Osteocyte (in vitro differentiated cells): ENCODE measurements around the gene TICAM1. TPM values are rescaled to one million over a fixed set of nuclear protein-coding genes. Genes with fewer than 3 reads are reported as not detected.

Experiments
- DNase-seq: peaks from one replicate; pipeline ENCODE4 v3.0.0; 2021; ENCODE audit warnings: mixed read lengths; ENCODE audit not compliant: unreplicated experiment; ENCODE audit errors: extremely low spot score
- H3K27ac Mint-ChIP-seq: one replicate; pipeline ENCODE4 v1.8.0; 2021; ENCODE audit warnings: mild to moderate bottlenecking, mixed read lengths; ENCODE audit not compliant: unreplicated experiment
- H3K27me3 Mint-ChIP-seq: one replicate; pipeline ENCODE4 v1.8.0; 2021; ENCODE audit warnings: mixed read lengths; ENCODE audit not compliant: unreplicated experiment
- H3K36me3 Mint-ChIP-seq: one replicate; pipeline ENCODE4 v1.8.0; 2021; ENCODE audit warnings: mixed read lengths; ENCODE audit not compliant: unreplicated experiment
- H3K4me1 Mint-ChIP-seq: one replicate; pipeline ENCODE4 v1.8.0; 2021; ENCODE audit warnings: mixed read lengths; ENCODE audit not compliant: unreplicated experiment
- H3K4me3 Mint-ChIP-seq: one replicate; pipeline ENCODE4 v1.8.0; 2021; ENCODE audit warnings: mild to moderate bottlenecking, moderate library complexity, mixed read lengths; ENCODE audit not compliant: unreplicated experiment
- H3K9me3 Mint-ChIP-seq: one replicate; pipeline ENCODE4 v1.8.0; 2021; ENCODE audit warnings: mixed read lengths; ENCODE audit not compliant: unreplicated experiment
- long read RNA-seq: library from polyadenylated mRNA; unstranded; transcript quantifications from one replicate; pipeline ENCODE4 v2.0.0, GENCODE V29; 2021
- total RNA-seq: library from RNA; stranded (reverse); gene quantifications from 2 replicates; pipeline ENCODE4 v1.2.1, GENCODE V29; 2021
- TF ChIP-seq, protein P1 (sequence below): fragments of 200-600 bp; sonication (generic); IDR thresholded peaks from 2 replicates; pipeline ENCODE4 v1.5.0; 2021; ENCODE audit warnings: antibody characterized with exemption, mild to moderate bottlenecking, moderate library complexity

TICAM1 gene
- 6.2 and 6.6 TPM in 2 replicates for total RNA-seq
- long read RNA-seq, result 0 reads

DNA sequence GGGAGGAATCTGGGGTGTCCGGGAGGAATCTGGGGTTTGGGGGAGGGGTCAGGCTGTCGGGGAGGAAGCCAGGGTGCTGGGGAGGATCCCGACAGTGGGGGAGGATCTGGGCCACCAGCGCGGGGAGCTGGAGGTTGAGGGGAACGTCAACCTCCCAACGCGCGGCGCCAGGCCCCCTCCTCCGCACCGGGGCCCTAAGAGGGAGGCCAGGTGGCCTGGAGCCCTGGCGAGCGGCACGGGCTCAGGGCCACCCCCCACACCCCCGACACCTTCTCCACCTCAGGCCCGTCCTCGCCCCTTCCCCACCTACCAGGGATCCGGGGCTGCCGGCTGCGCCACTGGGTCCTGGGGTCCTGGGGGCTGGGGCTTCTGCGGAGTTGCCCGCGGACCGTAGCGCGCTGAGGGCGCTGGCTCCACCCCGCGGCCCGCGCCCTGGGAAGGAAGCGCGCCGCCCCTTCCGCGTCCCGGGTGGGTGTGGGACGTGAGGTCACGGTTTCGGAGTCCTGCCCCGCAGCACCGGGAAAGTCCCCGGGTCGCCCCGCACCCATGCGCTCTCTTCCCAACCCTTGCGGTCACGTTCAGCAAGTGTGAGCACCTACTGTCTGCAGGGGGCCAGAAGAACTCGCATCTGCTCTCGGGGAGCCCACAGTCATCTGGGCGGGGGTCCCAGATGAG lies at the start of gene TICAM1:
Gene TICAM1, minus strand, starts transcription at position 409 of the 675 bp plus-strand sequence. CDS start 13,335 bp downstream, outside the sequence.
- H3K4me1 Mint-ChIP-seq, result peaks cover 20% of the 10 kb centered on the region
- TF ChIP-seq, protein P1, sequence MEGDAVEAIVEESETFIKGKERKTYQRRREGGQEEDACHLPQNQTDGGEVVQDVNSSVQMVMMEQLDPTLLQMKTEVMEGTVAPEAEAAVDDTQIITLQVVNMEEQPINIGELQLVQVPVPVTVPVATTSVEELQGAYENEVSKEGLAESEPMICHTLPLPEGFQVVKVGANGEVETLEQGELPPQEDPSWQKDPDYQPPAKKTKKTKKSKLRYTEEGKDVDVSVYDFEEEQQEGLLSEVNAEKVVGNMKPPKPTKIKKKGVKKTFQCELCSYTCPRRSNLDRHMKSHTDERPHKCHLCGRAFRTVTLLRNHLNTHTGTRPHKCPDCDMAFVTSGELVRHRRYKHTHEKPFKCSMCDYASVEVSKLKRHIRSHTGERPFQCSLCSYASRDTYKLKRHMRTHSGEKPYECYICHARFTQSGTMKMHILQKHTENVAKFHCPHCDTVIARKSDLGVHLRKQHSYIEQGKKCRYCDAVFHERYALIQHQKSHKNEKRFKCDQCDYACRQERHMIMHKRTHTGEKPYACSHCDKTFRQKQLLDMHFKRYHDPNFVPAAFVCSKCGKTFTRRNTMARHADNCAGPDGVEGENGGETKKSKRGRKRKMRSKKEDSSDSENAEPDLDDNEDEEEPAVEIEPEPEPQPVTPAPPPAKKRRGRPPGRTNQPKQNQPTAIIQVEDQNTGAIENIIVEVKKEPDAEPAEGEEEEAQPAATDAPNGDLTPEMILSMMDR, result no peak
- peak within 1 kb of the TSS; percentile 76 for H3K27ac Mint-ChIP-seq
- no peaks in the 10 kb centered on the region for H3K36me3 Mint-ChIP-seq
- H3K9me3 Mint-ChIP-seq, result no peaks in the 10 kb centered on the region
- H3K4me3 Mint-ChIP-seq, result peak within 1 kb of the TSS; percentile 82
- DNase-seq, result no peak
- no peaks in the 10 kb centered on the region for H3K27me3 Mint-ChIP-seq

DNA sequence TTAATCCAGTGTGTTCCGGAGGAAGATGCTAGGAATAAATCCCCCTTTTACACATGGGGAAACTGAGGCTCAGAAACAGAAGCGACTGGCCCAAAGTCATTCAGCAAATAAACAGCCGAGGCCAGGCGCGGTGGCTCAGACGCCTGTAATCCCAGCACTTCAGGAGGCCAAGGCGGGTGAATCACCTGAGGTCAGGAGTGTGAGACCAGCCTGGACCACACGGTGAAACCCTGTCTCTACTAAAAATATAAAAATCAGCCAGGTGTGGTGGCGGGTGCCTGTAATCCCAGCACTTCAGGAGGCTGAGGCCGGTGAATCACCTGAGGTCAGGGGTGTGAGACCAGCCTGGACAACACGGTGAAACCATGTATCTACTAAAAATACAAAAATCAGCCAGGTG lies 47.5 kb upstream of the TICAM1 start:
- Mint-ChIP-seq H3K36me3 (no peaks in the 10 kb centered on the region), H3K27ac (peak overlapping the region; percentile 23)
- TF ChIP-seq, protein P1, result no peak

DNA sequence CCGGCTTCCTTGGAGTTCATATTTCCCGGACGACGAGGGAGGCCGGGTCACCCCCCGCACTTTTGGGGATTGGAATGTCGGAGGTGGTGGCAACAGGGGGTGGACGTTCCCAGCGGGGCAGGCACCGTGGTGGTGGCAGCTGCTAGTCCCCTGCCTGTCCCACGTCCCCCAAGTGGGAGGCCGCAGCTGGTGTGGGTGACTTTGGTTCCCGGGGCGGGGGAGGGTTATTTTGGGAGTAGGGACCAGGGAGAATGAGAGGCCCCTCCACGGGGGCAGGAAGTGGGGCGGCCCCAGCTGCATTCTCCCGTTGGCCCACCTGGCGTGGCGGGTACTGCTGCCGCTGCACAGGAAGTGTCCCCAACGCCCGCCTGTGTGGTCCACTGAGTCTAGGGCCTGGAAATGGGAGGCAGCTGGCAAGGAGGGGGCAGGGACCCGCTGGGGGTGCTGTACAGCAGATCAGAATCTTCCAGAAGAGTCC lies 47.0 kb upstream of the TICAM1 start:
- H3K4me1 Mint-ChIP-seq, result peaks cover 10% of the 10 kb centered on the region
- H3K9me3 Mint-ChIP-seq, result no peaks in the 10 kb centered on the region
- no peak for DNase-seq
- TF ChIP-seq, protein P1, result no peak
- H3K27me3 Mint-ChIP-seq, result no peaks in the 10 kb centered on the region
- H3K36me3 Mint-ChIP-seq, result no peaks in the 10 kb centered on the region
- H3K4me3 Mint-ChIP-seq, result no peak overlapping the region
- no peak overlapping the region for H3K27ac Mint-ChIP-seq

More for the DNA sequence above, 47.5 kb upstream of the TICAM1 start:
- Mint-ChIP-seq H3K4me1 (peaks cover 10% of the 10 kb centered on the region), H3K4me3 (no peak overlapping the region), H3K27me3 (no peaks in the 10 kb centered on the region), H3K9me3 (no peaks in the 10 kb centered on the region)
- DNase-seq, result no peak

DNA sequence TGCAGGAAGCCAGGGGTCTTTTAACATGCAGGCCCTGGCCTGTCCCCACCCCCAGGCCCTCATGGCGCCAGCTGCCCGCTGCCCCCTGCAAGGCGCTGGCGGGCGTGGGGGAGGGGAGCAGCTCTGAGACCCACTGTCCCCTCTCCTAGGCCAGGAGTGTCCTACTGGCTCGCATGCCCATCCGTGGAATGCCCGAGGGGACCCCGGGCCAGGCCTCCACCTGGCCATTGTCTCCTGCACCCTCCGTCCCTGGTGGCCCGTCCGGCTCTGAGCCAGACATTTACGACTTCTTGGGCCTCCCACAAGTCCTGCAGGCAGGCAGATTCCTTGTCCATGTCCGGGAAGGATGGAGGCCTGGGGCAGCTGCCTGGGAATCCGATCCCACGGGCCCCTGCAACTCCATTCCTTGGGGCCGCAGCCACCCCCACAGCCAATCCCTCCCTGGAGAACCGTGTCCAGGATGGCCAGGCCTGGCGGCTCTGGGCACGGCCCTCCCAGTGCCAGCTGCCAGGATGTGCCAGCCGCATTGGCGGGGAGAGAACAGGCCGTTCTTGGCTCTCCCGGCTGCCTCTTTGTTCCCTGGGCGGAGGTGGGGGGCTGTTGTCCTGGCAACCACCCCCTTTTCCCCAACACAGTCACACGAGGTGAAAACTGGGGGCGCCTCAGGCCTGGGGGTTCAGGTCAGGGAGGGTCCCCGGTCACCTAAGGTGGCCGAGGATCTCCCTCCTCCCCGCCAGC lies 46.4 kb upstream of the TICAM1 start:
- Mint-ChIP-seq H3K9me3 (no peaks in the 10 kb centered on the region), H3K4me3 (no peak overlapping the region), H3K4me1 (peaks cover 10% of the 10 kb centered on the region), H3K36me3 (no peaks in the 10 kb centered on the region), H3K27me3 (no peaks in the 10 kb centered on the region), H3K27ac (no peak overlapping the region)
- DNase-seq, result peak; percentile 84
- TF ChIP-seq, protein P1, result no peak

DNA sequence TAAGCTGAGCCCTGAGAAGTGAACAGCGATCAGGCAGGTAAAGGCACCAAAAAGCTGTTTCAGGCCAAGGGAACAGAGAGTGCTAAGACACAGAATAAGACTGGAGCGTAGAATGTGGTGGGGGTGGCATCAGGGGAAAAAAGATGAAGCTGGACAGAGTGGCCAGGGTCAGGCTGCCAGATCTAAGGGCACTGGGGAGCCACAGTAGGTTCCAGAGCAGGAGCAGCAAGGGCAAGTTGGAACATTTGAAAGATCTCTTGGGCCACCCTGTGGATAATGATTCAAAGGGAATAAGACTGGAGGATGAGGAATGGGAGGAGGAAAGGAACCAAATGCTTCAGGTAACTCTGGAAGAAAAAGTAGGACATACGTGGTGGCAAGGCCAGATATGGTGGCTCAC lies 42.4 kb upstream of the TICAM1 start:
- H3K9me3 Mint-ChIP-seq, result no peaks in the 10 kb centered on the region
- H3K36me3 Mint-ChIP-seq, result no peaks in the 10 kb centered on the region
- DNase-seq, result no peak
- no peaks in the 10 kb centered on the region for H3K27me3 Mint-ChIP-seq
- TF ChIP-seq, protein P1, result no peak
- H3K4me1 Mint-ChIP-seq, result peaks cover 27% of the 10 kb centered on the region
- H3K27ac Mint-ChIP-seq, result no peak overlapping the region
- no peak overlapping the region for H3K4me3 Mint-ChIP-seq
